Measurements from ENCODE around the gene TOM1. TPM values are rescaled to one million over a fixed set of nuclear protein-coding genes. Genes with fewer than 3 reads are reported as not detected.

Gene TOM1
- total RNA-seq, result 100 to 1,000 TPM in 1 of 4 donors, 10 to 100 TPM in 3; 64.7 to 114 (median 86.5) TPM

- H3K27me3 ChIP-seq, result no peaks in the 10 kb centered on the region
- peaks cover 0 to 25% (median 14%) of the 10 kb centered on the region in 4 donors for H3K4me1 ChIP-seq
- TF ChIP-seq POLR2A (IDR thresholded peaks at IDR 0.05), result peak; percentile 73 to 95
- TF ChIP-seq EP300 (IDR thresholded peaks at IDR 0.05), result peak; percentile 82 to 96
- peak in 1 of 5 experiments; percentile 49 for TF ChIP-seq CTCF (IDR thresholded peaks at IDR 0.05)
- peak within 1 kb of the TSS; percentile 89 to 99 (median 98) for H3K27ac ChIP-seq
- H3K9me3 ChIP-seq, result no peaks in the 10 kb centered on the region
- 0 to 1% methylated on average over 46 to 61 of the region's 64 CpGs for WGBS, 2 donors
- DNase-seq (ENCODE audit: low spot score in 2 of 2), result peak; percentile 92 to 99
- peak within 1 kb of the TSS; percentile 83 to 97 (median 86) for H3K4me3 ChIP-seq
- peaks cover 0 to 4% (median 0%) of the 10 kb centered on the region in 3 donors for H3K36me3 ChIP-seq
Measured at GRCh38 chr22:35299673-35300499, at the start of gene TOM1. TSS of gene TOM1 (plus strand) at chr22:35299894. CDS start at chr22:35299929, 35 bp downstream.

GRCh38 chr22:35250156-35250555 lies 49.5 kb upstream of the TOM1 start:
- DNase-seq (ENCODE audit: low spot score in 2 of 2), result no peak
- Histone ChIP-seq H3K36me3 (no peaks in the 10 kb centered on the region), H3K27me3 (no peaks in the 10 kb centered on the region), H3K9me3 (no peaks in the 10 kb centered on the region), H3K27ac (no peak overlapping the region), H3K4me1 (no peaks in the 10 kb centered on the region), H3K4me3 (no peak overlapping the region)
- no peak for TF ChIP-seq EP300 (IDR thresholded peaks at IDR 0.05)
- no peak for TF ChIP-seq CTCF (IDR thresholded peaks at IDR 0.05)
- TF ChIP-seq POLR2A (IDR thresholded peaks at IDR 0.05), result no peak
- WGBS, 2 donors, result 60 to 64% methylated on average over 4 of the region's 4 CpGs

GRCh38 chr22:35253946-35254345 lies 45.7 kb upstream of the TOM1 start:
- Histone ChIP-seq H3K27me3 (no peaks in the 10 kb centered on the region), H3K9me3 (no peaks in the 10 kb centered on the region), H3K4me3 (no peak overlapping the region), H3K27ac (no peak overlapping the region), H3K4me1 (peaks cover 0 to 16% (median 9%) of the 10 kb centered on the region in 4 donors), H3K36me3 (no peaks in the 10 kb centered on the region)
- no peak for DNase-seq (ENCODE audit: low spot score in 2 of 2)
- no peak for TF ChIP-seq POLR2A (IDR thresholded peaks at IDR 0.05)
- 89 to 97% methylated on average over 2 of the region's 2 CpGs for WGBS, 2 donors

- no peaks in the 10 kb centered on the region for H3K9me3 ChIP-seq
- TF ChIP-seq POLR2A (IDR thresholded peaks at IDR 0.05) (no peak), EP300 (IDR thresholded peaks at IDR 0.05) (no peak), CTCF (IDR thresholded peaks at IDR 0.05) (no peak)
- no peaks in the 10 kb centered on the region for H3K36me3 ChIP-seq
- H3K4me3 ChIP-seq, result peak overlapping the region; percentile 81 to 92 (median 86)
- WGBS, 2 donors, result 6% methylated on average over 3 of the region's 3 CpGs
- no peak for DNase-seq (ENCODE audit: low spot score in 2 of 2)
- H3K27me3 ChIP-seq, result no peaks in the 10 kb centered on the region
- H3K4me1 ChIP-seq, result peaks cover 0 to 32% (median 10%) of the 10 kb centered on the region in 4 donors
- H3K27ac ChIP-seq, result peak overlapping the region in 3 of 4 donors; percentile 90 to 99 (median 97)
Measured at GRCh38 chr22:35257002-35257320, 42.7 kb upstream of the TOM1 start.

DNA sequence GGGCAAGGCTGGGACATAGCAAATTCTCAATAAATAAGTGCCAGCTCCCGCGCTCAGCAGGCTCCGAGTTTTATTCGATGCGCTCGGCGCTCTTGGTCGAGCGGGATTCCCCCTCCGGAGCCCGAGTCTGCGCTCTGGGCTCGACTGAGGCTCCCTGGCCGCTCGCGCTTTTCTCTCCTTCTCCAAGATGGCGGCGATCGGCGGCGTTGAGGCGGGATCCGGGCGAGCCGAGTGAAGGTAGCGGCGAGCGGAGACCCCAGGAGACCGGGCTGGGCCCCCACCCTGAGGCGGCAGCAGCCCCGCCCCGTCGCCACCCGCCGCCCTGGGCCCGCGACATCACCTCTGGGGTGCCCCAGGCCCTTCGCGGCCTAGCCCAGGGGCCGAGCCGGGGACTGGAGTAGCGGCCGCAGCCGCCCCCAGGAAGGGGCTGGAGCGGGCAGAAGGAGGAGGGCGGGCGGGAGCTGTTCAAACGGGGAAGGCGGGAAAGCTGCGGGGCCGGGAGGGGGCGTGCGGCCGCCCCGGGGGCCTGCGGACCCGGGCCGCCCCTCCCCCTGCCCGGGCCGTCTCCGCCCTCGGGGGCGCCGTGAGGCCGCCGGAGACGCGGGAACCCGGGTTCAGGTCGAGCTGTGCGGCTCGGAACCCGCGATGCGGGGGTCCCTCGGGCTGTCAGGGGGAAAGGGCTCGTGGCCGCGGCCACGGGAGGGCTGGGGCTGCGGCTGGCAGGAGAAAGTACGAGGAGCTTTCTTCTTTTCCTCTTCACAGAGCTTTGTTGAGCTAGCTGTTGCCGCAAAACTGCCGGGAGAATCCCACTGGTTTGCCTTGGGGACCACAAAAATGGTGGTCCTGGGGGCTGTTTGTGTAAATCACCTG lies 42.1 kb upstream of the TOM1 start, which contains the start of gene HMGXB4:
TSS of gene HMGXB4 (plus strand) at position 173 of the 870 bp plus-strand sequence. CDS start 4,898 bp downstream, outside the sequence.
- Histone ChIP-seq H3K9me3 (no peaks in the 10 kb centered on the region), H3K4me1 (peaks cover 0 to 32% (median 10%) of the 10 kb centered on the region in 4 donors), H3K27ac (peak within 1 kb of the TSS; percentile 90 to 99 (median 96)), H3K27me3 (no peaks in the 10 kb centered on the region), H3K36me3 (peaks cover 0 to 6% (median 0%) of the 10 kb centered on the region in 3 donors), H3K4me3 (peak within 1 kb of the TSS; percentile 81 to 92 (median 86))
- TF ChIP-seq CTCF (IDR thresholded peaks at IDR 0.05) (peak in 3 of 5 experiments; percentile 13 to 36 (median 19)), POLR2A (IDR thresholded peaks at IDR 0.05) (peak in 1 of 2 donors; percentile 22), EP300 (IDR thresholded peaks at IDR 0.05) (peak in 1 of 2 donors; percentile 64)
- peak; percentile 68 to 70 for DNase-seq (ENCODE audit: low spot score in 2 of 2)
- 0% methylated on average over 20 to 81 of the region's 84 CpGs for WGBS, 2 donors

Measured in tibial nerve (tissue), 4 donors.